Measurements from ENCODE around the gene FREM2. TPM values are rescaled to one million over a fixed set of nuclear protein-coding genes. Genes with fewer than 3 reads are reported as not detected.

The FREM2 gene
- total and polyA plus RNA-seq, 9 of the 15 experiments (the other 6 are each of a cell fraction or from before 2014, with no cell fraction given): under 0.01 to 0.02 TPM; not detected in 7

- TF ChIP-seq, protein P1, sequence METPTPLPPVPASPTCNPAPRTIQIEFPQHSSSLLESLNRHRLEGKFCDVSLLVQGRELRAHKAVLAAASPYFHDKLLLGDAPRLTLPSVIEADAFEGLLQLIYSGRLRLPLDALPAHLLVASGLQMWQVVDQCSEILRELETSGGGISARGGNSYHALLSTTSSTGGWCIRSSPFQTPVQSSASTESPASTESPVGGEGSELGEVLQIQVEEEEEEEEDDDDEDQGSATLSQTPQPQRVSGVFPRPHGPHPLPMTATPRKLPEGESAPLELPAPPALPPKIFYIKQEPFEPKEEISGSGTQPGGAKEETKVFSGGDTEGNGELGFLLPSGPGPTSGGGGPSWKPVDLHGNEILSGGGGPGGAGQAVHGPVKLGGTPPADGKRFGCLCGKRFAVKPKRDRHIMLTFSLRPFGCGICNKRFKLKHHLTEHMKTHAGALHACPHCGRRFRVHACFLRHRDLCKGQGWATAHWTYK (CRISPR knock-in tag; IDR thresholded peaks at IDR 0.05): no peak
- TF ChIP-seq, protein P2, sequence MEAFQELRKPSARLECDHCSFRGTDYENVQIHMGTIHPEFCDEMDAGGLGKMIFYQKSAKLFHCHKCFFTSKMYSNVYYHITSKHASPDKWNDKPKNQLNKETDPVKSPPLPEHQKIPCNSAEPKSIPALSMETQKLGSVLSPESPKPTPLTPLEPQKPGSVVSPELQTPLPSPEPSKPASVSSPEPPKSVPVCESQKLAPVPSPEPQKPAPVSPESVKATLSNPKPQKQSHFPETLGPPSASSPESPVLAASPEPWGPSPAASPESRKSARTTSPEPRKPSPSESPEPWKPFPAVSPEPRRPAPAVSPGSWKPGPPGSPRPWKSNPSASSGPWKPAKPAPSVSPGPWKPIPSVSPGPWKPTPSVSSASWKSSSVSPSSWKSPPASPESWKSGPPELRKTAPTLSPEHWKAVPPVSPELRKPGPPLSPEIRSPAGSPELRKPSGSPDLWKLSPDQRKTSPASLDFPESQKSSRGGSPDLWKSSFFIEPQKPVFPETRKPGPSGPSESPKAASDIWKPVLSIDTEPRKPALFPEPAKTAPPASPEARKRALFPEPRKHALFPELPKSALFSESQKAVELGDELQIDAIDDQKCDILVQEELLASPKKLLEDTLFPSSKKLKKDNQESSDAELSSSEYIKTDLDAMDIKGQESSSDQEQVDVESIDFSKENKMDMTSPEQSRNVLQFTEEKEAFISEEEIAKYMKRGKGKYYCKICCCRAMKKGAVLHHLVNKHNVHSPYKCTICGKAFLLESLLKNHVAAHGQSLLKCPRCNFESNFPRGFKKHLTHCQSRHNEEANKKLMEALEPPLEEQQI (IDR thresholded peaks at IDR 0.05): no peak
- no peak for TF ChIP-seq PHB (CRISPR knock-in tag; IDR thresholded peaks at IDR 0.05)
- no peak for TF ChIP-seq POLR3G (IDR thresholded peaks at IDR 0.05; ENCODE audit: extremely low read depth, insufficient read length, insufficient replicate concordance)
These were observed 196.9 kb downstream of the FREM2 start (continued) for GRCh38 chr13:38883783-38884182.

- WGBS (ENCODE audit: insufficient coverage, low coverage, missing lambda C conversion rate): 0% methylated on average over 1 of the region's 4 CpGs
- in situ Hi-C loops (cut with MboI): loop anchor here (25.0 kb wide), 1 partner anchor 1801 kb away; no protein-coding TSS in a partner anchor
These were observed 201.4 kb downstream of the FREM2 start for GRCh38 chr13:38888309-38888708.

More at GRCh38 chr13:38888309-38888708, 201.4 kb downstream of the FREM2 start:
- Histone ChIP-seq H3K36me3 (ENCODE audit: control insufficient read depth, insufficient read depth, low read length) (no peaks in the 10 kb centered on the region), H3K27ac (ENCODE audit: extremely low read depth, low read depth, low read length) (no peak overlapping the region), H3K4me1 (replicated peaks in 1 of 2; ENCODE audit: control insufficient read depth in 2 of 2, insufficient read depth in 2 of 2, low read length in 2 of 2) (no peaks in the 10 kb centered on the region), H3K27me3 (ENCODE audit: control insufficient read depth in 2 of 2, insufficient read depth in 2 of 2, low read length in 2 of 2) (no peaks in the 10 kb centered on the region), H3K4me2 (ENCODE audit: insufficient read depth, low read length) (no peak overlapping the region), H3K79me2 (ENCODE audit: control insufficient read depth, insufficient read depth, low read length) (no peaks in the 10 kb centered on the region), H3K9me3 (replicated peaks; ENCODE audit: control insufficient read depth, insufficient read depth, low read depth, low read length) (no peaks in the 10 kb centered on the region), H3K4me3 (no peak overlapping the region), H3K9me1 (ENCODE audit: control insufficient read depth, insufficient read depth, low read length) (no peaks in the 10 kb centered on the region), H2AFZ (ENCODE audit: low read depth, low read length) (no peak overlapping the region), H4K20me1 (replicated peaks; ENCODE audit: control insufficient read depth, insufficient read depth, low read length) (no peaks in the 10 kb centered on the region), H3K9ac (ENCODE audit: insufficient read depth in 1 of 2, low read depth in 2 of 2, low read length in 2 of 2) (no peak overlapping the region)
- DNase-seq (ENCODE audit: extremely low read depth in 1 of 4, low spot score in 3 of 4): no peak
- no peak for ATAC-seq
- no peak for TF ChIP-seq KHSRP (IDR thresholded peaks at IDR 0.05)
- intact Hi-C loops (cut with micrococcal nuclease): no loop called here
- FAIRE-seq: no peak
- POLR2A ChIA-PET: no interaction called here
- BruUV-seq (replicated peaks): no TSS peak
- CTCF ChIA-PET (ENCODE audit: low intra/inter-chr PET ratio): no interaction called here
